C4-2B (cell line): Measurements from ENCODE around the gene SNX8.

ENCODE experiments used
- H3K27ac ChIP-seq: fragments of 450-650 bp; 2 replicates; pipeline ENCODE4 v1.5.1; 2017
- ZFX ChIP-seq: fragments of 450-650 bp; IDR thresholded peaks from 2 replicates; pipeline ENCODE4 v1.6.1; 2017
- TF ChIP-seq, protein P1 (sequence below): fragments of 450-650 bp; conservative IDR thresholded peaks from 2 replicates; pipeline ENCODE4 v1.5.1; 2017; ENCODE audit warnings: mild to moderate bottlenecking

Gene SNX8

GRCh38 chr7:2282185-2282751 lies 32.0 kb downstream of the SNX8 start:
- TF ChIP-seq, protein P1, sequence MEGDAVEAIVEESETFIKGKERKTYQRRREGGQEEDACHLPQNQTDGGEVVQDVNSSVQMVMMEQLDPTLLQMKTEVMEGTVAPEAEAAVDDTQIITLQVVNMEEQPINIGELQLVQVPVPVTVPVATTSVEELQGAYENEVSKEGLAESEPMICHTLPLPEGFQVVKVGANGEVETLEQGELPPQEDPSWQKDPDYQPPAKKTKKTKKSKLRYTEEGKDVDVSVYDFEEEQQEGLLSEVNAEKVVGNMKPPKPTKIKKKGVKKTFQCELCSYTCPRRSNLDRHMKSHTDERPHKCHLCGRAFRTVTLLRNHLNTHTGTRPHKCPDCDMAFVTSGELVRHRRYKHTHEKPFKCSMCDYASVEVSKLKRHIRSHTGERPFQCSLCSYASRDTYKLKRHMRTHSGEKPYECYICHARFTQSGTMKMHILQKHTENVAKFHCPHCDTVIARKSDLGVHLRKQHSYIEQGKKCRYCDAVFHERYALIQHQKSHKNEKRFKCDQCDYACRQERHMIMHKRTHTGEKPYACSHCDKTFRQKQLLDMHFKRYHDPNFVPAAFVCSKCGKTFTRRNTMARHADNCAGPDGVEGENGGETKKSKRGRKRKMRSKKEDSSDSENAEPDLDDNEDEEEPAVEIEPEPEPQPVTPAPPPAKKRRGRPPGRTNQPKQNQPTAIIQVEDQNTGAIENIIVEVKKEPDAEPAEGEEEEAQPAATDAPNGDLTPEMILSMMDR: no peak
- no peak for TF ChIP-seq ZFX
- H3K27ac ChIP-seq: no peak overlapping the region

DNA sequence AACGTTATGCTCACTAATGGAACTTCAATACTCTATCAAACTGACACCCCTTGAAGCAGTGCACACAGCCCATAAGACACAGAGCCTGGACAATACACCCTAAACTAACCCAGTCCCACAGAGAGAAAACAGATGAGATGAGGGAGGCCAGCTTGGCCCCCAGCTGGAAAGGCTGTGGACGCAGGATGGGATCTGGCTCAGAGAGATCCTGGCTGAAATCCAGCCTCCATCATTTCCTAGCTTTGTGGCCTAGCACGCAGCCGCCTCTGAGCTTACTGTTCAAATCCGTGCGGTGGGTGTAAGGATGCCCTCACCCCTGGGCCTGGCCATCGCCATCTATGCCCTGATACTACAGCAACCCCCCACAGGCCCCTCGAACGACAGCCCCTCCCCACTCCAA lies 32.7 kb downstream of the SNX8 start:
- no peak overlapping the region for H3K27ac ChIP-seq
- TF ChIP-seq, protein P1: no peak
- no peak for TF ChIP-seq ZFX

GRCh38 chr7:2280424-2280823 lies 33.8 kb downstream of the SNX8 start:
- no peak for TF ChIP-seq ZFX
- TF ChIP-seq, protein P1: no peak
- no peak overlapping the region for H3K27ac ChIP-seq

- no peak overlapping the region for H3K27ac ChIP-seq
Measured at GRCh38 chr7:2279896-2280295, 34.3 kb downstream of the SNX8 start.

GRCh38 chr7:2278026-2278425 lies 36.2 kb downstream of the SNX8 start:
- no peak for TF ChIP-seq ZFX
- TF ChIP-seq, protein P1: no peak
- no peak overlapping the region for H3K27ac ChIP-seq

More at GRCh38 chr7:2279896-2280295, 34.3 kb downstream of the SNX8 start:
- TF ChIP-seq, protein P1: no peak
- TF ChIP-seq ZFX: no peak

DNA sequence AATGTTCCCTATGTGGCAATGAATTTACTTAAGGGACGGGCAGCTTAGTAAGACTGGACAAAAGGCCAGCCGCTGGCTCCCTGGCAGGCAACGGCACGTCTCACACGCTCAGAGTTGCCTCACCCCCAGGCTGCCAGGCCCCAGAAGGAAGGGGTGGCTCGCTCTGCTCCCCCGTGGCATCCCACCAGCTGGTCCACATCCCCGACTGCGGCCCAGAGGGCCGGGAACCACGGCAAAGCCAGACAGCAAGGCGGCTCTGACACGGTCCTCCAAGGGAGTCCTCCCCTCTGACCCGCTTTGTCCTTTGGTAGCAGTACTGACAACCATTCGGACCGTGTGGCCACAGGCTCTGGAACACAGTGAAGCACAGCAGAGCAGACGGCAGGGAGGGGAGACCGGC lies 38.1 kb downstream of the SNX8 start:
- TF ChIP-seq, protein P1: no peak
- no peak for TF ChIP-seq ZFX
- no peak overlapping the region for H3K27ac ChIP-seq

- no peak for TF ChIP-seq ZFX
- TF ChIP-seq, protein P1: no peak
- H3K27ac ChIP-seq: no peak overlapping the region
Measured at GRCh38 chr7:2275101-2275500, 39.1 kb downstream of the SNX8 start.
